GM18951 (cell line): ENCODE measurements around the gene CAP1.

Experiments used
- POLR2A ChIP-seq: IDR thresholded peaks from 4 replicates; pipeline ENCODE4 v1.6.1; 2011; ENCODE audit warnings: mild to moderate bottlenecking; ENCODE audit not compliant: insufficient read length, insufficient read depth; ENCODE audit errors: extremely low read depth
- in situ Hi-C: fragments of 300-500 bp; cut with MboI; formaldehyde crosslinking; loops from one replicate; pipeline ENCODE4 v1.12.0; 2022; ENCODE audit warnings: low sequenced_read_pairs, mixed read lengths, inconsistent platforms; ENCODE audit not compliant: unreplicated experiment

CAP1 gene

GRCh38 chr1:40076895-40077312 lies 36.4 kb downstream of the CAP1 start:
- TF ChIP-seq POLR2A = no peak
- in situ Hi-C loops = no loop called here

- no peak for TF ChIP-seq POLR2A
- in situ Hi-C loops = no loop called here
Measured at GRCh38 chr1:40078512-40079333, 38.2 kb downstream of the CAP1 start.

GRCh38 chr1:40079774-40080400 lies 39.4 kb downstream of the CAP1 start:
- no peak for TF ChIP-seq POLR2A
- in situ Hi-C loops = loop anchor here (10.0 kb wide), 2 partner anchors 255 to 325 kb away; no protein-coding TSS in a partner anchor

- in situ Hi-C loops = loop anchor here (10.0 kb wide), 2 partner anchors 253 to 323 kb away; no protein-coding TSS in a partner anchor
- no peak for TF ChIP-seq POLR2A
Measured at GRCh38 chr1:40081871-40082270, 41.3 kb downstream of the CAP1 start.

GRCh38 chr1:40084750-40085149 lies 44.2 kb downstream of the CAP1 start:
- in situ Hi-C loops = loop anchor here (10.0 kb wide), 2 partner anchors 250 to 320 kb away; no protein-coding TSS in a partner anchor

- no peak for TF ChIP-seq POLR2A
- in situ Hi-C loops = no loop called here
Measured at GRCh38 chr1:40090652-40091355, 50.3 kb downstream of the CAP1 start.

- in situ Hi-C loops = no loop called here
- TF ChIP-seq POLR2A = no peak
Measured at GRCh38 chr1:40092241-40092640, 51.7 kb downstream of the CAP1 start.

- in situ Hi-C loops = no loop called here
- no peak for TF ChIP-seq POLR2A
Measured at GRCh38 chr1:40092706-40093639, 52.4 kb downstream of the CAP1 start.

- TF ChIP-seq POLR2A = no peak
- in situ Hi-C loops = no loop called here
Measured at GRCh38 chr1:40094466-40095110, 54.1 kb downstream of the CAP1 start.

- TF ChIP-seq POLR2A = no peak
- in situ Hi-C loops = no loop called here
Measured at GRCh38 chr1:40095806-40096205, 55.3 kb downstream of the CAP1 start.

GRCh38 chr1:40096646-40096976 lies 56.1 kb downstream of the CAP1 start:
- TF ChIP-seq POLR2A = no peak
- in situ Hi-C loops = no loop called here
